T47D (cell line): ENCODE data around the gene SECTM1.

Experiments
- DNase-seq, 2 experiments: peaks; one replicate each; pipeline versions ENCODE4 v3.0.0 to v3.0.0-alpha.2; 2011 to 2012; ENCODE audit warnings: low read depth in 1 of 2, low spot score in 1 of 2
- JUND ChIP-seq: IDR thresholded peaks from 2 replicates; pipeline ENCODE4 v1.6.1; 2012; ENCODE audit warnings: low read depth
- in situ Hi-C: cut with HindIII; loops from 2 replicates; pipeline ENCODE4 v1.10.0; 2016; ENCODE audit warnings: low sequenced_read_pairs, low pct_unique_long_range_greater_than_20kb

Gene SECTM1

GRCh38 chr17:82272495-82273326 is 60.9 kb downstream of the SECTM1 start:
- TF ChIP-seq JUND: no peak
- peak in 1 of 2 experiments; percentile 35 for DNase-seq
- in situ Hi-C loops: no loop called here

GRCh38 chr17:82271401-82271800 is 62.2 kb downstream of the SECTM1 start:
- no peak for TF ChIP-seq JUND
- in situ Hi-C loops: no loop called here
- DNase-seq: no peak
